ENCODE data around the gene TK2. TPM values are rescaled to one million over a fixed set of nuclear protein-coding genes. Genes with fewer than 3 reads are reported as not detected.

TK2 gene
- polyA plus RNA-seq, 2 of the 4 experiments (the other 2 are of a cell fraction) = 13.9 to 29.5 TPM

GRCh38 chr16:66575060-66575459, 25.1 kb upstream of the TK2 start:
- FAIRE-seq = no peak
- H3K4me1 ChIP-seq = peaks cover 7% of the 10 kb centered on the region
- H3K4me3 ChIP-seq = no peak overlapping the region
- ChIA-PET POLR2A (interaction anchor here (1.1 kb wide), 1 partner anchor 23 kb away, joined by 3 read pairs; the partner anchor contains the start of gene CKLF), CTCF (interaction anchor here (1.1 to 3.2 kb wide), 7 partner anchors 12 to 256 kb away, joined by 3 to 13 read pairs (median 4); partner anchors contain the start of gene NAE1)
- no peak for DNase-seq (ENCODE audit: low read depth in 1 of 2, low spot score in 1 of 2)
- no peak overlapping the region for H3K4me2 ChIP-seq
- ATAC-seq = no peak
- no peaks in the 10 kb centered on the region for H3K9me3 ChIP-seq
- WGBS (ENCODE audit: missing lambda C conversion rate) = 87% methylated on average over 3 of the region's 3 CpGs
- TF ChIP-seq, protein P1, sequence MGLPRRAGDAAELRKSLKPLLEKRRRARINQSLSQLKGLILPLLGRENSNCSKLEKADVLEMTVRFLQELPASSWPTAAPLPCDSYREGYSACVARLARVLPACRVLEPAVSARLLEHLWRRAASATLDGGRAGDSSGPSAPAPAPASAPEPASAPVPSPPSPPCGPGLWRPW (IDR thresholded peaks at IDR 0.05) = no peak
- TF ChIP-seq FOXS1 (CRISPR knock-in tag; IDR thresholded peaks at IDR 0.05) = no peak
- TF ChIP-seq HOXA7 (CRISPR knock-in tag; IDR thresholded peaks at IDR 0.05) = no peak
- no peak for TF ChIP-seq RNF2 (IDR thresholded peaks at IDR 0.05; ENCODE audit: borderline replicate concordance, low read depth)
- no peak overlapping the region for H3K27ac ChIP-seq

- WGBS (ENCODE audit: missing lambda C conversion rate) = 95% methylated on average over 3 of the region's 3 CpGs
- ATAC-seq (no peak), DNase-seq (ENCODE audit: low read depth in 1 of 2, low spot score in 1 of 2) (no peak), FAIRE-seq (no peak)
- POLR2A ChIA-PET = interaction anchor here (1.1 kb wide), 1 partner anchor 22 kb away, joined by 3 read pairs; the partner anchor contains the start of gene CKLF
- Histone ChIP-seq H3K4me3 (no peak overlapping the region), H3K27ac (no peak overlapping the region), H3K4me2 (no peak overlapping the region), H3K9me3 (no peaks in the 10 kb centered on the region), H3K4me1 (peaks cover 12% of the 10 kb centered on the region)
- CTCF ChIA-PET = interaction anchor here (1.1 to 3.2 kb wide), 8 partner anchors 12 to 256 kb away, joined by 3 to 13 read pairs (median 4); partner anchors contain the start of gene NAE1
- TF ChIP-seq CBX8 (IDR thresholded peaks at IDR 0.05) (no peak), HOXA7 (CRISPR knock-in tag; IDR thresholded peaks at IDR 0.05) (no peak)
These were observed 24.6 kb upstream of the TK2 start for GRCh38 chr16:66574531-66574930.

DNA sequence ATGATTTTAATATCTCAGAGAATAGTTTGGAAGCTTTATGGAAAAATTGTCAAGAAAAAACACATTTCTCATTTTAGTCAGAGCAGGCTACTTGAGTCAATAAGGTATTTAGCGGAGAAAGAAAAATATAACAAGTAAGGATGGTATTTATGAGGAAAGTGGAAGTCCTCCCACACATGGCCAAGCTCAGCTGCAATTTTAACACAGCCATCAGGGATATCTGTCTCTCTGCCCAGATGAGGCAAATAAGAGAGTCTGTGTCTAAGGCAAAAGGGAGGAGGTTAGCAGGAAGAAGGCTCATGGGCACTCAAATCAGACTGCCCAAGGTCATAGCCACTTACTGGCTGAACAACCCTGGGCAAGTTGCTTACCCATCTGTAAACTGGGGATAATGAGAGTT, 24.2 kb upstream of the TK2 start:
- peaks cover 16% of the 10 kb centered on the region for H3K4me1 ChIP-seq
- no peak overlapping the region for H3K27ac ChIP-seq
- DNase-seq (ENCODE audit: low read depth in 1 of 2, low spot score in 1 of 2) (no peak), ATAC-seq (no peak), FAIRE-seq (no peak)
- H3K4me2 ChIP-seq = no peak overlapping the region
- WGBS (ENCODE audit: missing lambda C conversion rate) = 88% methylated on average over 1 of the region's 1 CpG
- H3K9me3 ChIP-seq = no peaks in the 10 kb centered on the region
- no peak overlapping the region for H3K4me3 ChIP-seq
- POLR2A ChIA-PET = no interaction called here
- CTCF ChIA-PET = interaction anchor here (1.1 to 3.2 kb wide), 7 partner anchors 15 to 256 kb away, joined by 3 to 13 read pairs (median 4); partner anchors contain the start of gene NAE1
- TF ChIP-seq MAFK (IDR thresholded peaks at IDR 0.05; ENCODE audit: partially characterized antibody) (no peak), HOXB5 (CRISPR knock-in tag; IDR thresholded peaks at IDR 0.05) (no peak), ZC3H11A (IDR thresholded peaks at IDR 0.05) (no peak), RCOR1 (IDR thresholded peaks at IDR 0.05; ENCODE audit: low read depth, low read length) (no peak), SREBF2 (IDR thresholded peaks at IDR 0.05) (no peak), RNF2 (IDR thresholded peaks at IDR 0.05; ENCODE audit: borderline replicate concordance, low read depth) (no peak), HOXA7 (CRISPR knock-in tag; IDR thresholded peaks at IDR 0.05) (no peak), HOXB13 (CRISPR knock-in tag; IDR thresholded peaks at IDR 0.05; ENCODE audit: low read depth) (no peak), KDM5A (IDR thresholded peaks at IDR 0.05) (no peak), JUN (IDR thresholded peaks at IDR 0.05) (no peak), PHF8 (IDR thresholded peaks at IDR 0.05; ENCODE audit: borderline replicate concordance, low read depth) (no peak), ESRRA (IDR thresholded peaks at IDR 0.05; ENCODE audit: borderline replicate concordance, low read length) (no peak), JUNB (IDR thresholded peaks at IDR 0.05) (no peak), ZSCAN20 (CRISPR knock-in tag; IDR thresholded peaks at IDR 0.05) (no peak), MAZ (IDR thresholded peaks at IDR 0.05; ENCODE audit: borderline replicate concordance, low read depth, low read length) (no peak), NR3C1 (IDR thresholded peaks at IDR 0.05) (no peak), ZFP36 (IDR thresholded peaks at IDR 0.05; ENCODE audit: borderline replicate concordance, partially characterized antibody) (no peak), SMC3 (IDR thresholded peaks at IDR 0.05) (no peak), FOSL2 (IDR thresholded peaks at IDR 0.05) (no peak), FOSL2 (CRISPR knock-in tag; IDR thresholded peaks at IDR 0.05) (no peak), GATA3 (IDR thresholded peaks at IDR 0.05; ENCODE audit: borderline replicate concordance) (no peak)
